ENCODE data around the gene ADAMTS17.

The ADAMTS17 gene

GRCh38 chr15:100172356-100173024 lies 169.3 kb downstream of the ADAMTS17 start:
- DNase-seq (ENCODE audit: low read depth), result no peak
- TF ChIP-seq CTCF (conservative IDR thresholded peaks at IDR 0.05; ENCODE audit: low read length), result no peak

GRCh38 chr15:100171411-100171810 lies 170.4 kb downstream of the ADAMTS17 start:
- no peak overlapping the region for H3K4me3 ChIP-seq (ENCODE audit: low read length)
- no peak for DNase-seq (ENCODE audit: low read depth)
- no peak for TF ChIP-seq CTCF (conservative IDR thresholded peaks at IDR 0.05; ENCODE audit: low read length)

More at GRCh38 chr15:100172356-100173024, 169.3 kb downstream of the ADAMTS17 start:
- no peak overlapping the region for H3K4me3 ChIP-seq (ENCODE audit: low read length)

GRCh38 chr15:100170291-100171210 lies 171.2 kb downstream of the ADAMTS17 start:
- no peak overlapping the region for H3K4me3 ChIP-seq (ENCODE audit: low read length)
- no peak for TF ChIP-seq CTCF (conservative IDR thresholded peaks at IDR 0.05; ENCODE audit: low read length)
- no peak for DNase-seq (ENCODE audit: low read depth)

- H3K4me3 ChIP-seq (ENCODE audit: low read length), result no peak overlapping the region
- TF ChIP-seq CTCF (conservative IDR thresholded peaks at IDR 0.05; ENCODE audit: low read length), result no peak
- no peak for DNase-seq (ENCODE audit: low read depth)
These were observed 172.0 kb downstream of the ADAMTS17 start for GRCh38 chr15:100169615-100170290.

GRCh38 chr15:100168787-100169186 lies 173.0 kb downstream of the ADAMTS17 start:
- no peak for DNase-seq (ENCODE audit: low read depth)
- no peak overlapping the region for H3K4me3 ChIP-seq (ENCODE audit: low read length)
- no peak for TF ChIP-seq CTCF (conservative IDR thresholded peaks at IDR 0.05; ENCODE audit: low read length)

GRCh38 chr15:100167884-100168375 lies 173.8 kb downstream of the ADAMTS17 start:
- no peak overlapping the region for H3K4me3 ChIP-seq (ENCODE audit: low read length)
- no peak for TF ChIP-seq CTCF (conservative IDR thresholded peaks at IDR 0.05; ENCODE audit: low read length)
- no peak for DNase-seq (ENCODE audit: low read depth)
